DLD1 (cell line): Measurements from ENCODE around the gene POLR3B.

ENCODE experiments used
- in situ Hi-C: cut with HindIII; loops from 2 replicates; pipeline ENCODE4 v1.10.0; 2017; ENCODE audit warnings: low sequenced_read_pairs

The POLR3B gene

DNA sequence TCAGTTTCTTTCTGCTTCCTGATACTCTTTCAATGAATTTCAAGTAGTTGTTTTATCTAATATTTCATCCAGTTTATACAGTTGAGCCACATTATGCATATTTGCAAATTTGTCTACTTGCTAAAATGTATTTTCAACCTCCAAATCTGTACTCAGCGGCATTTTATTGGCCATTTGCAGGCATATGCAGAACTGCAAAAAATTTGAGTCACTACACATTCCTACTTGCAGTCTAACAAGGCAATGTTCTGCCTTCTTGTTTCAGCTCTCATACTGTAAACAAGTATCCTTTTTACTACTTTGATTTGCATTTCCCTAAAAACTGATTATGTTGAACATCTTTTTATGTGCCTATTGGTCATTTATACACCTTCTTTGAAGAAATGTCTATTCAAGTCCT is 55.0 kb downstream of the POLR3B start:
- in situ Hi-C loops = no loop called here

- in situ Hi-C loops = no loop called here
These were observed 57.6 kb downstream of the POLR3B start for GRCh38 chr12:106415134-106415533.

- in situ Hi-C loops = no loop called here
These were observed 58.7 kb downstream of the POLR3B start for GRCh38 chr12:106416273-106416672.

GRCh38 chr12:106417926-106418910 is 60.7 kb downstream of the POLR3B start:
- in situ Hi-C loops = no loop called here

- in situ Hi-C loops = no loop called here
These were observed 61.4 kb downstream of the POLR3B start for GRCh38 chr12:106418970-106419369.

GRCh38 chr12:106423291-106423690 is 65.7 kb downstream of the POLR3B start:
- in situ Hi-C loops = no loop called here

GRCh38 chr12:106425061-106425702 is 67.6 kb downstream of the POLR3B start:
- in situ Hi-C loops = no loop called here

DNA sequence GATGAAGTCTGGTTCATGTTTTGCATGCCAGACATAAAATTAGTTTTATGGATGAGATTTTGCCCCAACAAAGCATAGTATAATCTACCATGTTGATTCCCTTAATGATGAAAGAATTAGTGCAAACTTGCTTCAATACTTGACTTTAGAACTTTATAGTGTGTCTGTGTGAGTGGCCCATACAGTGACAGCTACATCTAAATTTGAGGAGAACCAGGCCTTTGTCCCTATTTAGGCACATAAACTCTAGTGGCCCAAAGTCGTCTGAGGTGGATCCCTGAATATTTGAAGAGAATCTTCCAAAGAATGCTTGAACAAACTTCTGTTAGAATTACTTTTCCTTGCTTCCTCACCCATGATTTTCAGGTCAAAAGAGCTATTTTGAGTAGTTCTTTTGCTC is 70.4 kb downstream of the POLR3B start:
- in situ Hi-C loops = no loop called here

DNA sequence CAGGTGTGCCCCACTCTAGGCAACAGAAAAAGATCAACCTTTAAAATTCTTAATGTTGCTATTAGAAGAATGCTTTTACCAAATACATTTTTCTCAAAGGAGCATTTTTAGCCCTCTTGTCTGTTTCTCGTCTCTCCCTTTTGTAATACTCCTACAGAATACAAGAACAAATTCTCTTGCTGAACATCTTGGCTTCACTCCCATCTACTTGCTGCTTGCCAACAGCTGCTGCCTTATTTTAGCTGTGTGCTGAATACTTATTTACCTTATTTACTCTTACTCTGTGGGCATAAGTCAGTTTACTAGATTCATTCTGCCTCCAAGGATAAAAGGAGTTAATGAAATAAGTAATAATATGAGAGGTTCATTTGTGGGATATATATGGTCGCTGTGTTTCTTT is 70.8 kb downstream of the POLR3B start:
- in situ Hi-C loops = no loop called here

- in situ Hi-C loops = no loop called here
These were observed 71.5 kb downstream of the POLR3B start for GRCh38 chr12:106429043-106429552.

- in situ Hi-C loops = no loop called here
These were observed 72.1 kb downstream of the POLR3B start for GRCh38 chr12:106429636-106430035.

GRCh38 chr12:106431839-106432411 is 74.4 kb downstream of the POLR3B start:
- in situ Hi-C loops = no loop called here

DNA sequence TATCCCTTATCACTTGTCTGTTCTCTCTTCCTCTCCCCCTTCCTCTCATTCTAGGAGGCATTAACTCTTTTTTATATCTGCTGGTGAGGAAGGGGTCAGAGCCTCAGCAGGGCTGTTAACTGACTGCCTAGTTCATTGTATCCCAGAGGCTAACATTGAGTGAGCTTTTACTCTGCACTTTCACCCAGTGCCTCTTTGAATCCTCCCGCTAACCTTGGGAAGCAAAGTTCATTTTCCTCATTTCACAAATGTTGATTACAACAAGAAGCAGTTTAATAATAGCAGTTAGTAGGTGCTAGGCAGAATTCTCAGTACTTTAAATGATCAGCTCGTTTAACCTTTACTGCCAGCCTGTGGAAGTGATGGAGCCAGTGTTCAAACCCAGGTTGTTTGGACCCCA is 75.5 kb downstream of the POLR3B start:
- in situ Hi-C loops = no loop called here

GRCh38 chr12:106434526-106434925 is 77.0 kb downstream of the POLR3B start:
- in situ Hi-C loops = no loop called here

- in situ Hi-C loops = no loop called here
These were observed 78.6 kb downstream of the POLR3B start for GRCh38 chr12:106436164-106436563.

- in situ Hi-C loops = no loop called here
These were observed 85.0 kb downstream of the POLR3B start for GRCh38 chr12:106442575-106442974.

DNA sequence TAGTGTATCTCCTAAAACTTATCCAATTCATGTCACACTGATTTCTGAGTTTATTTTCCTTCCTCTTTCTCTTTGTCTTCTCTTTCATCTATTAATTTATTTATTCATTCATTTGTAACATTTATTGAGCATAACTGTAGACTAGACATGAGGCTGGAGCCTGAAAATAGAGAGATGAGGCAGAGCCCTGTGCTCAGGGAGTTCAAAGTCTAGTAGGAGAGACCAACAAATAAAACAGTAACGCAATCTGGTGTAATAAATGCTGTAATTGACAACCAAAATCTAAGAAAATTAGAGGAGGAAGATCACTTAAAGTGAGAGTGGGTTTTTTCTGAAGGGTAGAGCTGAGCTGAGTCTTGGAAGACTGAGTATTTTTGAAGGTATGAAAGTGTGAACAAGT is 87.5 kb downstream of the POLR3B start:
- in situ Hi-C loops = no loop called here

GRCh38 chr12:106445959-106446358 is 88.4 kb downstream of the POLR3B start:
- in situ Hi-C loops = no loop called here

- in situ Hi-C loops = no loop called here
These were observed 89.0 kb downstream of the POLR3B start for GRCh38 chr12:106446419-106447092.

DNA sequence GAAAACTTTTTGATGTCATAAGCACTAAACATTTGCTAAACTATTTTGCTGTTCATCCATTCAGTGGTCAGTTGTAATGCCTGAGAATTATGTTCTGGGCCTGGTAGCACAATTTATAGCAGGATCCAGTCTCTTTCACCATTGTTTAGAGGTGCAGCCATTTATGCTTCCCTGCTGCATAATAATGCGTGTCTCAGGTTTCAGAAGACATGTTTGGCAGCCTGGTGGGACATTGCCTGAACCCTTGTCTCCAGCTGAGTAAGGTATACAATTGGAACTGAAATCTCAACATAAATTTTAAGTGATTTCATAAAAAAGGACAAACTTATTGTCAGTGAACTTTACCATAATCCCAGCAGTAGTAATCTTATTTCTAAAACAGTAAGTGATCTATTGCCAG is 94.8 kb downstream of the POLR3B start:
- in situ Hi-C loops = no loop called here

- in situ Hi-C loops = no loop called here
These were observed 97.6 kb downstream of the POLR3B start for GRCh38 chr12:106455111-106455510.
